ENCODE measurements around the gene PRSS22. TPM values are rescaled to one million over a fixed set of nuclear protein-coding genes. Genes with fewer than 3 reads are reported as not detected.

PRSS22 gene
- total RNA-seq, 1 experiment from 2014 or later: 3.9 TPM

DNA sequence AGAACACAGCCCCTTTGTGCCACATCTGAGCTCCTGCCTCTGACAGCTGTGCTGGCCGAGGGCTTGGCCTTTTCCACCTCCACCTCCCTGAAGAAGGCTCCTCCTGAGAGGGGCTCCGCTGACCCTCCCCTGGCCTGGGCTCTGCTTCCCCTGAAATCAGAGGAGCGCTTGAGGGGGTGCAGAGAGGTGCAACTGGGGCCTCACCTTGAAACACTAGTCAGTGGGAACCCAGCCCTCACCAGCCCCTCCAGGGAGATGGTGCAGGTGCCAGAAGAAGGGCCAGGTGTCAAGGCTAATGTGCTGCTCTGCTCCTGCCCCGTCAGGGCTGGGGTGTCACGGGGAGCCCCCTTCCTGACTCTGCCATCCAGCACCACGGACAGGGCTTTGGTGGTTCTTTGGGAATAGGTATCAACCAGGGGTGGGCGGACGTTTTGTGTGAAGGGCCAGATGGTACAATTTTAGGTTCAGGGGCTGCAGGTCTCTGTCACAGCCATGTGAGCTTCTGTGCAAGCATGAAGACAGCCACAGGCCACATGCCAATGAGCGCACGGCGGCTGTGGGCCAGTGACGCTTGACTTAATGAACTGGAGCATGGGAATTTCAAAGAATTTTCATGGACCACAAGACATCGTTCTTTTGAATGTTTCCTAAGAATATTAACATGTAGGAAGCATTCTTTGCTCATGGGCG, 30.0 kb downstream of the PRSS22 start (continued):
- TF ChIP-seq, protein P1, sequence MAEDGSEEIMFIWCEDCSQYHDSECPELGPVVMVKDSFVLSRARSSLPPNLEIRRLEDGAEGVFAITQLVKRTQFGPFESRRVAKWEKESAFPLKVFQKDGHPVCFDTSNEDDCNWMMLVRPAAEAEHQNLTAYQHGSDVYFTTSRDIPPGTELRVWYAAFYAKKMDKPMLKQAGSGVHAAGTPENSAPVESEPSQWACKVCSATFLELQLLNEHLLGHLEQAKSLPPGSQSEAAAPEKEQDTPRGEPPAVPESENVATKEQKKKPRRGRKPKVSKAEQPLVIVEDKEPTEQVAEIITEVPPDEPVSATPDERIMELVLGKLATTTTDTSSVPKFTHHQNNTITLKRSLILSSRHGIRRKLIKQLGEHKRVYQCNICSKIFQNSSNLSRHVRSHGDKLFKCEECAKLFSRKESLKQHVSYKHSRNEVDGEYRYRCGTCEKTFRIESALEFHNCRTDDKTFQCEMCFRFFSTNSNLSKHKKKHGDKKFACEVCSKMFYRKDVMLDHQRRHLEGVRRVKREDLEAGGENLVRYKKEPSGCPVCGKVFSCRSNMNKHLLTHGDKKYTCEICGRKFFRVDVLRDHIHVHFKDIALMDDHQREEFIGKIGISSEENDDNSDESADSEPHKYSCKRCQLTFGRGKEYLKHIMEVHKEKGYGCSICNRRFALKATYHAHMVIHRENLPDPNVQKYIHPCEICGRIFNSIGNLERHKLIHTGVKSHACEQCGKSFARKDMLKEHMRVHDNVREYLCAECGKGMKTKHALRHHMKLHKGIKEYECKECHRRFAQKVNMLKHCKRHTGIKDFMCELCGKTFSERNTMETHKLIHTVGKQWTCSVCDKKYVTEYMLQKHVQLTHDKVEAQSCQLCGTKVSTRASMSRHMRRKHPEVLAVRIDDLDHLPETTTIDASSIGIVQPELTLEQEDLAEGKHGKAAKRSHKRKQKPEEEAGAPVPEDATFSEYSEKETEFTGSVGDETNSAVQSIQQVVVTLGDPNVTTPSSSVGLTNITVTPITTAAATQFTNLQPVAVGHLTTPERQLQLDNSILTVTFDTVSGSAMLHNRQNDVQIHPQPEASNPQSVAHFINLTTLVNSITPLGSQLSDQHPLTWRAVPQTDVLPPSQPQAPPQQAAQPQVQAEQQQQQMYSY (CRISPR knock-in tag; IDR thresholded peaks at IDR 0.05): no peak
- TF ChIP-seq ZNF232 (CRISPR knock-in tag; IDR thresholded peaks at IDR 0.05): no peak

DNA sequence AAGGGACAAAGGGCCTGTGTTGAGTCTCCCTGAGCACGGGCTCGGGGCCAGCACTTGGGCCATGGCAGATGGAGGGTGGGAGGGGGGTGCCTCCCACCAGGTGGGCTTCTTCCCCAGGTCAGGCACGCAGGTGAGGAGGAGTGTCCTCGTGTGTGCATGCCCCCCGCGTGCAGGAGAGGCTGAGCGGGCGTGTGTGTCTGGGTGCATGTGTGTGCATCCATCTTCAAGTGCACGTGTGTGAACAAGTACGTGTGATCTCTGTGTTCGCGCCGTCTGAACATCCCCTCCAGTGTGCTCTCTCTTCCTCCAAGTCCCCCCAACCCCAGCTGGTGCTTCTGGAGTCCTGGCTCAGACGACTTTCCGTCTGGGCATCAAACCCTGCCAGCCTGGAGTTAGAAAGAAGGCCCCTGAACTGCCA, 30.6 kb downstream of the PRSS22 start:
- no peak for ATAC-seq
- no peak for DNase-seq (ENCODE audit: low spot score)
- Mint-ChIP-seq H3K4me3 (no peak overlapping the region), H3K27me3 (ENCODE audit: low read depth) (no peaks in the 10 kb centered on the region), H3K36me3 (no peaks in the 10 kb centered on the region), H3K9me3 (no peaks in the 10 kb centered on the region), H3K27ac (no peak overlapping the region), H3K4me1 (no peaks in the 10 kb centered on the region)
- ChIA-PET CTCF (interaction anchor here (1.0 to 2.4 kb wide), 4 partner anchors 12 to 56 kb away, joined by 3 to 11 read pairs (median 4); partner anchors contain the start of genes FLYWCH2 and PRSS41), POLR2A (no interaction called here)
- TF ChIP-seq NR3C1 (CRISPR knock-in tag; conservative IDR thresholded peaks at IDR 0.05; ENCODE audit: low read depth) (no peak), ARID4B (CRISPR knock-in tag; IDR thresholded peaks at IDR 0.05; ENCODE audit: borderline replicate concordance) (no peak), ZNF263 (CRISPR knock-in tag; IDR thresholded peaks at IDR 0.05; ENCODE audit: low read depth) (no peak), ZNF138 (CRISPR knock-in tag; conservative IDR thresholded peaks at IDR 0.05) (no peak), TP53 (CRISPR knock-in tag; IDR thresholded peaks at IDR 0.05) (no peak), ZBTB21 (CRISPR knock-in tag; IDR thresholded peaks at IDR 0.05; ENCODE audit: borderline replicate concordance) (no peak), SMAD4 (CRISPR knock-in tag; IDR thresholded peaks at IDR 0.05) (no peak), ZNF671 (CRISPR knock-in tag; IDR thresholded peaks at IDR 0.05) (no peak), TEAD1 (CRISPR knock-in tag; IDR thresholded peaks at IDR 0.05) (no peak), IRF2 (CRISPR knock-in tag; IDR thresholded peaks at IDR 0.05; ENCODE audit: borderline replicate concordance, low read depth) (no peak), MXD4 (CRISPR knock-in tag; IDR thresholded peaks at IDR 0.05; ENCODE audit: borderline replicate concordance) (no peak), MYBL2 (CRISPR knock-in tag; IDR thresholded peaks at IDR 0.05) (no peak), USF1 (CRISPR knock-in tag; IDR thresholded peaks at IDR 0.05) (no peak), SP1 (CRISPR knock-in tag; conservative IDR thresholded peaks at IDR 0.05) (no peak), JUN (CRISPR knock-in tag; IDR thresholded peaks at IDR 0.05) (no peak)
- TF ChIP-seq, protein P2, sequence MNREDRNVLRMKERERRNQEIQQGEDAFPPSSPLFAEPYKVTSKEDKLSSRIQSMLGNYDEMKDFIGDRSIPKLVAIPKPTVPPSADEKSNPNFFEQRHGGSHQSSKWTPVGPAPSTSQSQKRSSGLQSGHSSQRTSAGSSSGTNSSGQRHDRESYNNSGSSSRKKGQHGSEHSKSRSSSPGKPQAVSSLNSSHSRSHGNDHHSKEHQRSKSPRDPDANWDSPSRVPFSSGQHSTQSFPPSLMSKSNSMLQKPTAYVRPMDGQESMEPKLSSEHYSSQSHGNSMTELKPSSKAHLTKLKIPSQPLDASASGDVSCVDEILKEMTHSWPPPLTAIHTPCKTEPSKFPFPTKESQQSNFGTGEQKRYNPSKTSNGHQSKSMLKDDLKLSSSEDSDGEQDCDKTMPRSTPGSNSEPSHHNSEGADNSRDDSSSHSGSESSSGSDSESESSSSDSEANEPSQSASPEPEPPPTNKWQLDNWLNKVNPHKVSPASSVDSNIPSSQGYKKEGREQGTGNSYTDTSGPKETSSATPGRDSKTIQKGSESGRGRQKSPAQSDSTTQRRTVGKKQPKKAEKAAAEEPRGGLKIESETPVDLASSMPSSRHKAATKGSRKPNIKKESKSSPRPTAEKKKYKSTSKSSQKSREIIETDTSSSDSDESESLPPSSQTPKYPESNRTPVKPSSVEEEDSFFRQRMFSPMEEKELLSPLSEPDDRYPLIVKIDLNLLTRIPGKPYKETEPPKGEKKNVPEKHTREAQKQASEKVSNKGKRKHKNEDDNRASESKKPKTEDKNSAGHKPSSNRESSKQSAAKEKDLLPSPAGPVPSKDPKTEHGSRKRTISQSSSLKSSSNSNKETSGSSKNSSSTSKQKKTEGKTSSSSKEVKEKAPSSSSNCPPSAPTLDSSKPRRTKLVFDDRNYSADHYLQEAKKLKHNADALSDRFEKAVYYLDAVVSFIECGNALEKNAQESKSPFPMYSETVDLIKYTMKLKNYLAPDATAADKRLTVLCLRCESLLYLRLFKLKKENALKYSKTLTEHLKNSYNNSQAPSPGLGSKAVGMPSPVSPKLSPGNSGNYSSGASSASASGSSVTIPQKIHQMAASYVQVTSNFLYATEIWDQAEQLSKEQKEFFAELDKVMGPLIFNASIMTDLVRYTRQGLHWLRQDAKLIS (CRISPR knock-in tag; IDR thresholded peaks at IDR 0.05; ENCODE audit: borderline replicate concordance): no peak

All from WTC11 (cell line).